HUES64 (cell line): ENCODE measurements around the gene HES5.

Experiments
- H3K27ac ChIP-seq: 2 replicates; pipeline ENCODE4 v1.7.0; 2013; ENCODE audit warnings: low read depth, low read length, inconsistent platforms
- H3K27me3 ChIP-seq: 2 replicates; pipeline ENCODE4 v1.6.1; 2013; ENCODE audit warnings: mild to moderate bottlenecking, low read length; ENCODE audit not compliant: insufficient read depth
- H3K36me3 ChIP-seq: 2 replicates; pipeline ENCODE4 v1.6.1; 2013; ENCODE audit warnings: mild to moderate bottlenecking, low read length; ENCODE audit not compliant: insufficient read depth
- H3K4me1 ChIP-seq: 2 replicates; pipeline ENCODE4 v1.6.1; 2013; ENCODE audit warnings: mild to moderate bottlenecking, low read length, moderate library complexity; ENCODE audit not compliant: insufficient read depth
- H3K4me3 ChIP-seq: 2 replicates; pipeline ENCODE4 v1.5.1; 2013; ENCODE audit warnings: mild to moderate bottlenecking, low read length, moderate library complexity
- H3K9ac ChIP-seq: 2 replicates; pipeline ENCODE4 v1.6.1; 2013; ENCODE audit warnings: mild to moderate bottlenecking, low read depth, low read length
- H3K9me3 ChIP-seq: 2 replicates; pipeline ENCODE4 v1.6.1; 2013; ENCODE audit warnings: low read depth, low read length; ENCODE audit not compliant: insufficient read depth
- WGBS: fragments of 150-250, 120-280 bp; methylation state at CpG from one replicate; pipeline ENCODE4 v1.1.7; 2013; ENCODE audit warnings: missing lambda C conversion rate; 5-methylcytosine and 5-hydroxymethylcytosine counted together

The HES5 gene

DNA sequence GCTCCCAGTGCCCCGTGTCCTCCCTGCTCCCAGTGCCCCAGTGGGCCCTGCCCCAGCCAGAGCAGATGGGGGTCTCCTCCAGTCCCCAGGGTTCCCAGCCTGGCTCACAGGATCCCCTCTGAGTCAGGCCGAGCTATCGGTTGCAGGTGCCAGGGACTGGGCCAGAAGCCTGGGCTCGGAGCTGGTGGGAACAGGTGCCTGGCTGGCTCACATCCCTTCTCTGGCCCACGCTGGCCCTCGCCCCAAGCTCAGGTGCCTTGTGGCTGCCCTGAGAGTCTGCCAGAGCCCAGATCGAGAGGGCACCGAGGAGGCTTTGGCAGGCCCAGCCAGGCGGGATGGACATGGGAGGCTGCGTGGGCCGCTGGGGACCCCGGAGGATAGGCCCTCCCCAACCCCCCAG, 35.0 kb downstream of the HES5 start:
- Histone ChIP-seq H3K36me3 (no peaks in the 10 kb centered on the region), H3K27me3 (no peaks in the 10 kb centered on the region), H3K27ac (no peak overlapping the region), H3K4me1 (no peaks in the 10 kb centered on the region), H3K9ac (no peak overlapping the region), H3K4me3 (no peak overlapping the region), H3K9me3 (no peaks in the 10 kb centered on the region)
- 93% methylated on average over 12 of the region's 12 CpGs for WGBS

DNA sequence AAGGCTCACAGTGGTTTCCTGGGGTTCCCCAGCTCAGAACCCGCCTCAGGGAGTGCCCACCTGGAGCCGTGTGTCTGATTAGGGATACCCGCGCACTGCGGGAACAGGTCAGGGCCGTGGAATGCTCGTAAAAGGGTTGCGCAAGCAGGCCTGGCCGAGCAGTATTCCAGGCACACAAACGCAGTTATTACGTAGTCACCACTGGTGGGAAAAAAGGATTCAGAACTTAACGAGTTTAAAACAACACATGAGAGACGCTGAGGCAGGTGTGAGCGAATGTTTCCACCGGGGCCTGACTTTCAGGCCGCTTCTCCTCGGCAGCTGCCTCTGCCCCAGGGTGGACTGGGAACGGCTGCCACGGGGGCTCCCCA, 35.8 kb downstream of the HES5 start:
- H3K9me3 ChIP-seq, result no peaks in the 10 kb centered on the region
- no peak overlapping the region for H3K4me3 ChIP-seq
- no peaks in the 10 kb centered on the region for H3K4me1 ChIP-seq
- no peak overlapping the region for H3K9ac ChIP-seq
- H3K27ac ChIP-seq, result no peak overlapping the region
- H3K27me3 ChIP-seq, result no peaks in the 10 kb centered on the region
- no peaks in the 10 kb centered on the region for H3K36me3 ChIP-seq
- WGBS, result 88% methylated on average over 19 of the region's 19 CpGs

DNA sequence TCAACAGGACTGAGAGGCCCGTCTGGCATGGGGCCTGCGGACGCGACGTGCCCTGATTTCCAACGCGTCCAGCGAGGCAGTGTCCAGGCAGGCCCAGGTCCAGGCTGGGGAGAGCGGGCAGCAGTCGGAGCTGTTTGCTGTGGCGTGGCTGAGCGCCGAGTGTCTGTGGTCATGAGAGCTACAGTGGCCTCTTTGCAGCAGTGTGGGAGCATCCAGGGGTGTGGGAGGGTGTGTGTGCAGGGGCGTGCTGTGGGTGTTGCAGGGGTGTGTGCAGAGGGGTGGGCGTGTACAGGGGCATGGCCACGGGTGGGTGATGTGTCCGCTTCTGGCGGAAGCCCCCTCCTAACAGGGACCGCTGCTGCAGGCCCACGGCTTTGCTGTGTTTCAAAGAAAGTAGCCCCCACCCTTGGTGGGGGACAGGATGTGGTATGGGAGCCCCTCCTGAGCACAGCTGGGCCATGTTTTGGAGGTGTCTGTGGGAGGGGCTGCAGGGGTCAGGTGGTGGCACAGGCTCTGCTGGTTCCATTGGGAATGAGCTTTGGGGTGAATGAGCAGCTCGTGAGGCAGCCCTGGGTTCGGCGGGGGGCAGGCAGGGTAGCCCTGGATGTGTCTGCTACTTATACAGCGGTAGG, 36.3 kb downstream of the HES5 start:
- H3K27ac ChIP-seq, result no peak overlapping the region
- no peak overlapping the region for H3K4me3 ChIP-seq
- no peaks in the 10 kb centered on the region for H3K36me3 ChIP-seq
- H3K4me1 ChIP-seq, result no peaks in the 10 kb centered on the region
- H3K27me3 ChIP-seq, result no peaks in the 10 kb centered on the region
- H3K9me3 ChIP-seq, result no peaks in the 10 kb centered on the region
- 93% methylated on average over 24 of the region's 24 CpGs for WGBS
- H3K9ac ChIP-seq, result no peak overlapping the region

DNA sequence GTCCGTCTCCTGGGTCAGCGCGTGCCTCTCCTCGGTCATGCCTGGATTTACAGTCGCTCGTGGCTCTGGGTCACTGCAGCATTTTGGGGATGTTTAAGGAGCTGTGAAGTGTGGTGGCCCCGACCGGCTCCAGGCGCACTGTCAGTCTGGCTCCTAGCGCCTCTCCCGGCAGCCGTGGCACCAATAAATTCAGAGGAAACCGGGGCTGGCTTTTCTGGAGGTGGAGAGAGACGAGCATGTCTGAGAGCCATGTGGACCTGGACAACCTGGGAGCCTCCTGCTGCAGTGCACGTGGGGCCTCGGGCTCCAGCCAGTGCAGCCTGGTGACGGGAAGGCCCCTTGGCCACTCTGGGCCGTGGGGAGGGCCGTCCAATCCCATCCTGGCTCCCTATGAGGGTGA, 36.8 kb downstream of the HES5 start:
- 88% methylated on average over 19 of the region's 19 CpGs for WGBS
- H3K9me3 ChIP-seq, result no peaks in the 10 kb centered on the region
- no peaks in the 10 kb centered on the region for H3K36me3 ChIP-seq
- H3K4me3 ChIP-seq, result no peak overlapping the region
- no peak overlapping the region for H3K9ac ChIP-seq
- H3K4me1 ChIP-seq, result no peaks in the 10 kb centered on the region
- H3K27ac ChIP-seq, result no peak overlapping the region
- no peaks in the 10 kb centered on the region for H3K27me3 ChIP-seq

DNA sequence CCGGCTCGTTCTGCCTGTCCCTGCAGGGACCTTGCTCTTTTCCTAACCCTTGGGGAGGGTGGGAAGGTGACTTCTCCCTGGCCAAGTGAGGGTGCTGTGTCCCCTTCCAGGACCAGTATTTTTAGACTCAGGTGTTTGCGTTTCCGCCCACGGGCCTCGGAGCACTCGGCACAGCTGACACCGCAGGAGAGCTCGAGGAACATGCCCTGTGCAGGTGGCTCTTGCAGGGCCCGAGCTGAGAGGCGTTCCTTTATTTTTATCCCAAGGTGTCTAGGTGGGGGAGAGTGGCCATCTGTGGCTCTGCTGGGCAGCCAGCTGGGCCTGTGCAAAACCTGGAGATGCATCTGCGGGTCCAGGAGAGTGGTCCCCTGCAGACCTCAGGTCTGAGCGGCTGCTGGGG, 38.0 kb downstream of the HES5 start:
- 85% methylated on average over 13 of the region's 13 CpGs for WGBS
- Histone ChIP-seq H3K36me3 (no peaks in the 10 kb centered on the region), H3K9ac (no peak overlapping the region), H3K9me3 (peaks cover 4% of the 10 kb centered on the region; the same call in 1 of the 2 replicates), H3K27ac (no peak overlapping the region), H3K27me3 (no peaks in the 10 kb centered on the region), H3K4me3 (no peak overlapping the region), H3K4me1 (no peaks in the 10 kb centered on the region)

DNA sequence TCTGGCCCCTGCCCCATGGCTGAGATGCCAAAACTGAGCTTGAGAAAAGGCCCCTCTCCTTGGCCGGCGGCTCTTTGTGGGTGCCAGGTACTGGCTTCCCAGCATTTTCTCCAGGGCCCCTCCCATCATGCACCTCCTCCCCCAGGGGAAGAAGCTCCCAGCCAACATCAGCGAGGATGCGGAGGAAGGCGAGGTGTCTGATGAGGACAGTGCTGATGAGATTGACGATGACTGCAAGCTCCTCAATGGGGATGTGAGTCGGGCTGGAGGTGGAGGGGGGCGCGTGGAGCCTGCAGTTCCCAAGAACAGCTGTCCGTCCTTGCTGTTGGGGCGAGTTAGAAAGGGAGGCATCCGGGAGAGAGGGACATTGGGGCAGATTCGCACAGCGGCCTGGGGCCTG, 40.4 kb downstream of the HES5 start:
- no peaks in the 10 kb centered on the region for H3K36me3 ChIP-seq
- H3K27me3 ChIP-seq, result no peaks in the 10 kb centered on the region
- H3K9me3 ChIP-seq, result peaks cover 4% of the 10 kb centered on the region; the same call in 1 of the 2 replicates
- no peaks in the 10 kb centered on the region for H3K4me1 ChIP-seq
- H3K9ac ChIP-seq, result no peak overlapping the region
- no peak overlapping the region for H3K4me3 ChIP-seq
- no peak overlapping the region for H3K27ac ChIP-seq
- 94% methylated on average over 14 of the region's 14 CpGs for WGBS

DNA sequence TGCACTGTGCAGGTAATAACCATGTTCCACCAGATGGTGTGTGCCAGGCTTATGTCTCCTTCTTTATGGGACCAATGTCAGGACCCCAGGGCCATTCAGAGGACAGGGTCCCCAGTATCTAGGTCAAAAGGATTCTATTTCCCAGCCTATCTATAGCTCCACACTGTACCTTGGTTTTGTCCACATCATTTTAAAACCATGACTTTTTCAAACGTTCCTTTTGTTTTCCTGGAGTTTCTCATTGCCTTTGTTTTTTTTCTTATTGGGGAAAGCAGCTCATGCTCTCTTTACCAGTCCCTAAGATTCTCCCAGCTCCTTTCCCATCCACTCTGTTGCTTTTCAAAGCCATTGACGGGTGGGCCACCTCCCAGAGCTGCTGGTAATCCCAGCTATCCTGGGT, 41.4 kb downstream of the HES5 start:
- H3K4me1 ChIP-seq, result no peaks in the 10 kb centered on the region
- no peak overlapping the region for H3K9ac ChIP-seq
- H3K27me3 ChIP-seq, result no peaks in the 10 kb centered on the region
- peaks cover 4% of the 10 kb centered on the region; the same call in 1 of the 2 replicates for H3K9me3 ChIP-seq
- WGBS, result 74% methylated on average over 2 of the region's 2 CpGs
- no peak overlapping the region for H3K27ac ChIP-seq
- no peak overlapping the region for H3K4me3 ChIP-seq
- H3K36me3 ChIP-seq, result no peaks in the 10 kb centered on the region

DNA sequence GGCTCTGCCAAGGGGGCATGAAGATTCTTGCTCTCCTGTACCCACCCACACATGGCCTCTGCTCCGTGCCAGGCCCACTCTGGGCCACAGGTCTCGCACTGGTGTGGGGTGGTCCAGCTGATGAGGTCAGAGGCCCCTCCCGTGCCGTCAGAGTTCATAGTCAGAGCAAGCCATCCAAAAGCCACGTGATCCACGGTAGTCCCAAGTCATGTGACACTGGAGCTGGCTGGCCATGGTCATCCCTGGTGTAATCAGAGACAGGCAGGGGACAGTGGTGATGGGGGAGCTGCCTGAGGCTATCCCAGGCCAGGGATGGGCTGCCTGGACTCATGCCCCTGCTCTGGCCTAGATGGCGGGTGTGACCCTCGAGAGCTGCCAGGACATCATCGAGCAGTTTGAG, 43.5 kb downstream of the HES5 start:
- no peak overlapping the region for H3K4me3 ChIP-seq
- no peak overlapping the region for H3K27ac ChIP-seq

DNA sequence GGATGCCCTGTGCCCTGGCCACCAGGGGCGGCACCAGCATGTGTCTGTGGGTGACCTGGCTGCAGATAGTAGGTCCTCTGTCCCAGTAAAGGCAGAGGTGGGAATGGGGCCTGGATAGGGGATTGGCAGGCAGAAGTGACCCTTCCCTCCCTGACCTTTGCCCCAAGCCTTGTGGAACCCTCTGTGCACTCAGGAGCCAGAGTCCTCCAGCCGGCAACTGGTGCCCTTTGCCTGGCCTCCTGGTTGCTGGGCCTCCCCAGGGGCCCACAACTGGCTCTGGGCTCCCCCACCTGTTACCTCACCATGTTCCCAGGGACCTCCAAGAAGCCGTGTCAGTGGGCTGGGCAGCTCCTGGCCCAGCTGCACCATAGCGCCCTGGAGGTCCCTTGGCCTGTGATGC, 44.0 kb downstream of the HES5 start:
- no peaks in the 10 kb centered on the region for H3K27me3 ChIP-seq
- no peak overlapping the region for H3K27ac ChIP-seq
- no peak overlapping the region for H3K9ac ChIP-seq
- H3K36me3 ChIP-seq, result no peaks in the 10 kb centered on the region
- no peaks in the 10 kb centered on the region for H3K4me1 ChIP-seq
- H3K9me3 ChIP-seq, result peaks cover 4% of the 10 kb centered on the region; the same call in 1 of the 2 replicates
- 90% methylated on average over 4 of the region's 4 CpGs for whole genome bisulfite sequencing
- H3K4me3 ChIP-seq, result no peak overlapping the region

More for the DNA sequence above, 43.5 kb downstream of the HES5 start:
- Histone ChIP-seq H3K9me3 (peaks cover 4% of the 10 kb centered on the region; the same call in 1 of the 2 replicates), H3K27me3 (no peaks in the 10 kb centered on the region), H3K36me3 (no peaks in the 10 kb centered on the region), H3K4me1 (no peaks in the 10 kb centered on the region), H3K9ac (no peak overlapping the region)
- WGBS, result 92% methylated on average over 9 of the region's 9 CpGs

DNA sequence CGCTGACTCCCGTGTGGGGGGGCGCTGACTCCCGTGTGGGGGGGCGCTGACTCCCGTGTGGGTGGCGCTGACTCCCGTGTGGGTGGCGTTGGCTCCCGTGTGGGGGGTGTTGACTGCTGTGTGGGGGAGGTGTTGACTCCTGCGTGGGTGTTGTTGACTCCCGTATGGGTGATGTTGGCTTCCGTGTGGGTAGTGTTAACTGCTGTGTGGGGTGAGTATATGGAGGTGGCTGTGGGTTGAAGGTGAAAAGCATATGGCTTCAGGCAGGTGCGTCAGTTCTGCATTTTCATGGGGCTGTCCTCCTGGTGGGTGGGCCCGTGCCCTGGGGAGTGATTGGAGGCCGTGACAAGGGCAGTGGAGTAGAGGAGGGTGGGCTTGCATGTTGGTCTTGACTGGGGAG, 46.1 kb downstream of the HES5 start:
- H3K9me3 ChIP-seq, result peaks cover 4% of the 10 kb centered on the region; the same call in 1 of the 2 replicates
- no peaks in the 10 kb centered on the region for H3K4me1 ChIP-seq
- H3K27ac ChIP-seq, result no peak overlapping the region
- no peaks in the 10 kb centered on the region for H3K27me3 ChIP-seq
- no peak overlapping the region for H3K9ac ChIP-seq
- no peak overlapping the region for H3K4me3 ChIP-seq
- no peaks in the 10 kb centered on the region for H3K36me3 ChIP-seq
- WGBS, result 90% methylated on average over 15 of the region's 16 CpGs

DNA sequence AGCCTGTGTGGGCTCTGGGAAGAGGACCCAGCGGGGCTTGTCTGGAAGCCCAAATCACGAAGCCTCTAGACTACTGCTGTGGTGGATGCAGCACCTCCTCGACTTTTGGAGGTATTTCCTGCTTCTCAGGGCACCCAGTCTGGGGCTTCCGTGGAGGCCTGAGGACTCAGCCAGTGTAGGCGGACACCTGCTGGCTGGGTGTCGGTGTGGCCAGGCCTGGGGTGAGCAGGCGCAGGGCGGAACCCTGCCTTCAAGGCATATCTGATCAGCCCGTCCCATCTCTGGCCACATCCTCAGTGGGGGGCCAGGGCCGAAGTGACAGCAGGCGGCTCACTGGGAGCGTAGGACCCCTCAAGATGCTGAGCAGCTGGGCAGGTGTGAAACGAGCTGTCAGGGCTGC, 47.0 kb downstream of the HES5 start:
- Histone ChIP-seq H3K36me3 (no peaks in the 10 kb centered on the region), H3K27ac (no peak overlapping the region), H3K27me3 (no peaks in the 10 kb centered on the region), H3K4me1 (no peaks in the 10 kb centered on the region), H3K4me3 (no peak overlapping the region), H3K9me3 (peaks cover 3% of the 10 kb centered on the region; the same call in 1 of the 2 replicates), H3K9ac (no peak overlapping the region)
- 89% methylated on average over 13 of the region's 13 CpGs for WGBS

DNA sequence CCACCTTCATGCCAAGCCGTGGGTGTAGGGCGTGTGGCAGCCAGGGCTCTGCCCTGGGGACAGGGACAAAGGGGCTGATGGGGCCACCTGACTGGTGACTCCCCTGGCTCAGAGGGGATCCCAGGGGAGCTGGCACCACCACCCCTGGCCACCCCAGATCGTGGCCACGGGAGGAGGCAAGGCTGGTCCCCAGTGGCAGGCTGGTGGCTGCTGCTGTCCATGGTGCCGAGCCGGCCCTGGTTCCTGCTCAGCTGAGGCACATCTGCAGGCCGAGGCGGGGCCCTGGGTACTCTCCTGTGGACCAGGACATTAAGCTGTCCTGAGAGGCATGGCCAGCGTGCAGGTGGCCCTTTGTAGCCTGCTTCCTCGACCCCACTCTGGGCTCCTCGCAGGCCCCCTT, 47.5 kb downstream of the HES5 start:
- Histone ChIP-seq H3K27ac (no peak overlapping the region), H3K9me3 (no peaks in the 10 kb centered on the region), H3K9ac (no peak overlapping the region), H3K4me1 (no peaks in the 10 kb centered on the region), H3K27me3 (no peaks in the 10 kb centered on the region), H3K36me3 (no peaks in the 10 kb centered on the region), H3K4me3 (no peak overlapping the region)
- 88% methylated on average over 11 of the region's 11 CpGs for WGBS
